ENCODE data around the gene CYP26B1. TPM values are rescaled to one million over a fixed set of nuclear protein-coding genes. Genes with fewer than 3 reads are reported as not detected.

Gene CYP26B1
- total RNA-seq, 1 experiment from 2014 or later: 0.20 TPM

DNA sequence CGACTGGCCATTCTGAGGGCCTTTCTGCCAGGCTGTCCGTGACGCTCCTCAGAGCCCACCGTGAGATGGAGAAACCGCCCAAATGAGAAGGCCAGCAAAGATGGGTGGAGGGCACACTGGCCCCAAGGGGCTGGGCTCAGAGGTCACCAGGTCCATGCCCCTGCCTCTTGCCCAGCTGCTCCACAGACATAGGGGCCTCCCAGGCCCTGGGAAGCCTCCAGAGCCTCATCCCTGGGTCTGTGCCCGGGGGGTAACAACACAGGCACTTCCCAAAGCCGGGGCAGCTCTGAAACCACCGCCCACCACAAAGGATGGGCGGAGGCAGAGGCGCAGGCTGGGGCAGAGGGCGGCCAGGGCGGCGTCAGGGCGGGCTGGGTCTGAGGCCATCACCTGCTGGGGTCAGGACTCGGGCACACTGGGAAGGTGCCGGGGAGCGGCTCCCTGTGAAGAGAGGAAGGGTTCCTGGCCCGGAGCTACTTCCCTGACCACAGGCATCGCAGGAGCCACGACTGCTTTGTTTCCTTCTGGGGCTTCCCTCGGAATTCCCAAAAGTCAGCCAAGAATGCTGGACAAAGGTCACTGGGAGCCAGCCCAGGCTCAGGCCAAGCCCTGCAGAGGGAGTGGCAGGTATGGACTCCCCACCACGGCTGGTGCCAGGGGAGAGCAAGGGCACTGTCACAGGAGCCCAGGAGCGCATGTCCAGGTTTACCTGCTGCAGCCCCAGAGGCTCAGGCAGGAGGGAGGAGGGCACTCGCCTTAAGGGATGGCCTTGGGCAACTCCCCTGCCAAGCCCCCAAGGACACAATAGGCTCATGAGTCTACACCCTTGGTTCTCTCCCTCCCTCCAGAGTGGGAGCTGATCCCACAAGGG, 9.4 kb downstream of the CYP26B1 start:
- H3K4me3 Mint-ChIP-seq: no peak overlapping the region
- Histone ChIP-seq H2BK120ac (ENCODE audit: low read depth, low read length, poor library complexity, severe bottlenecking) (no peak overlapping the region), H4K91ac (ENCODE audit: insufficient read length, low read depth, low read length) (no peak overlapping the region), H2BK20ac (ENCODE audit: low read depth, low read length, poor library complexity, severe bottlenecking) (no peak overlapping the region), H3K4ac (ENCODE audit: low read depth, low read length) (no peak overlapping the region), H3K56ac (ENCODE audit: insufficient read length, low read depth, low read length) (no peak overlapping the region), H2BK12ac (ENCODE audit: insufficient read length, low read depth, low read length) (no peak overlapping the region), H3K23ac (ENCODE audit: insufficient read length, low read depth, low read length) (no peak overlapping the region), H3K27me3 (ENCODE audit: insufficient read depth, low read length) (peaks cover 30% of the 10 kb centered on the region; the same call in 1 of the 2 replicates), H3K4me1 (ENCODE audit: insufficient read depth, low read length) (no peaks in the 10 kb centered on the region), H4K20me1 (ENCODE audit: control insufficient read depth, insufficient read depth, insufficient read length) (no peaks in the 10 kb centered on the region), H2AK5ac (ENCODE audit: insufficient read length, low read length) (no peak overlapping the region), H2AFZ (ENCODE audit: low read length) (no peak overlapping the region), H3K9ac (ENCODE audit: extremely low read depth, insufficient read length, low read length) (no peak overlapping the region), H3K9me3 (ENCODE audit: control insufficient read depth, low read depth, low read length) (no peaks in the 10 kb centered on the region), H2BK5ac (ENCODE audit: insufficient read length, low read length) (no peak overlapping the region), H4K5ac (ENCODE audit: insufficient read length, low read depth, low read length) (no peak overlapping the region), H3K14ac (ENCODE audit: insufficient read depth, low read length) (no peak overlapping the region; the same call in 1 of the 2 replicates), H3K18ac (ENCODE audit: insufficient read length, low read depth, low read length) (no peak overlapping the region), H2BK15ac (ENCODE audit: low read depth, low read length) (no peak overlapping the region), H3K27ac (ENCODE audit: insufficient read length, low read depth, low read length) (no peak overlapping the region), H3K79me1 (ENCODE audit: insufficient read depth, low read depth, low read length, poor library complexity, severe bottlenecking) (no peaks in the 10 kb centered on the region), H3K4me2 (ENCODE audit: insufficient read depth, insufficient read length, low read length) (no peak overlapping the region), H3T11ph (ENCODE audit: low read length) (no peak overlapping the region), H4K8ac (replicated peaks; ENCODE audit: insufficient read length, low read depth, low read length) (no peak overlapping the region), H3K79me2 (ENCODE audit: insufficient read depth, low read length) (no peaks in the 10 kb centered on the region), H3K23me2 (ENCODE audit: insufficient read length, low read depth, low read length, poor library complexity, severe bottlenecking) (peaks cover under 1% of the 10 kb centered on the region)
- H3K27ac Mint-ChIP-seq: no peak overlapping the region
- H3K9me3 Mint-ChIP-seq: no peaks in the 10 kb centered on the region; a peak in 1 of 5 replicates
- no peak for TF ChIP-seq CTCF (conservative IDR thresholded peaks at IDR 0.05)
- peaks cover 56% of the 10 kb centered on the region for H3K27me3 Mint-ChIP-seq (ENCODE audit: low read depth)
- peaks cover 8 to 22% of the 10 kb centered on the region in 2 experiments for H3K4me1 Mint-ChIP-seq
- DNase-seq: peak; percentile 26
- WGBS (ENCODE audit: extremely low coverage, insufficient read length, low lambda C conversion rate): no CpG with 5 or more reads among the region's 24 CpGs
- H3K36me3 Mint-ChIP-seq (ENCODE audit: insufficient read depth in 1 of 3, low read depth in 3 of 3): no peaks in the 10 kb centered on the region
